ENCODE data around the gene SARDH.

The SARDH gene

GRCh38 chr9:133683586-133684120 is 54.5 kb downstream of the SARDH start:
- Histone ChIP-seq H2BK15ac (replicated peaks; ENCODE audit: low read depth) (no peak overlapping the region), H4K5ac (ENCODE audit: low read length) (no peak overlapping the region), H3K4ac (ENCODE audit: low read depth, low read length) (no peak overlapping the region), H3K27me3 (ENCODE audit: insufficient read depth, low read length, poor library complexity) (no peaks in the 10 kb centered on the region), H3K4me2 (ENCODE audit: low read length) (no peak overlapping the region), H3K18ac (ENCODE audit: low read length) (no peak overlapping the region), H3K4me1 (ENCODE audit: control insufficient read depth, low read depth, low read length) (no peaks in the 10 kb centered on the region), H3K79me2 (ENCODE audit: control insufficient read depth, insufficient read depth, low read length) (no peaks in the 10 kb centered on the region), H2BK5ac (ENCODE audit: low read length) (no peak overlapping the region), H3K79me1 (ENCODE audit: low read length) (no peaks in the 10 kb centered on the region), H3K9ac (ENCODE audit: low read length) (no peak overlapping the region), H3K23ac (ENCODE audit: low read length) (no peak overlapping the region), H3K56ac (ENCODE audit: low read length) (peak overlapping the region; percentile 49), H3K4me3 (ENCODE audit: low read length) (no peak overlapping the region), H2AK5ac (ENCODE audit: low read length) (no peak overlapping the region), H2BK120ac (ENCODE audit: low read depth, low read length) (no peak overlapping the region), H3K36me3 (ENCODE audit: control insufficient read depth, insufficient read depth, low read length) (no peaks in the 10 kb centered on the region), H4K8ac (ENCODE audit: low read depth, low read length) (no peak overlapping the region), H3K27ac (ENCODE audit: low read depth, low read length) (no peak overlapping the region)
- DNase-seq, result peak; percentile 79
- no CpG with 5 or more reads among the region's 19 CpGs for WGBS (ENCODE audit: extremely low coverage, insufficient coverage, low lambda C conversion rate)

DNA sequence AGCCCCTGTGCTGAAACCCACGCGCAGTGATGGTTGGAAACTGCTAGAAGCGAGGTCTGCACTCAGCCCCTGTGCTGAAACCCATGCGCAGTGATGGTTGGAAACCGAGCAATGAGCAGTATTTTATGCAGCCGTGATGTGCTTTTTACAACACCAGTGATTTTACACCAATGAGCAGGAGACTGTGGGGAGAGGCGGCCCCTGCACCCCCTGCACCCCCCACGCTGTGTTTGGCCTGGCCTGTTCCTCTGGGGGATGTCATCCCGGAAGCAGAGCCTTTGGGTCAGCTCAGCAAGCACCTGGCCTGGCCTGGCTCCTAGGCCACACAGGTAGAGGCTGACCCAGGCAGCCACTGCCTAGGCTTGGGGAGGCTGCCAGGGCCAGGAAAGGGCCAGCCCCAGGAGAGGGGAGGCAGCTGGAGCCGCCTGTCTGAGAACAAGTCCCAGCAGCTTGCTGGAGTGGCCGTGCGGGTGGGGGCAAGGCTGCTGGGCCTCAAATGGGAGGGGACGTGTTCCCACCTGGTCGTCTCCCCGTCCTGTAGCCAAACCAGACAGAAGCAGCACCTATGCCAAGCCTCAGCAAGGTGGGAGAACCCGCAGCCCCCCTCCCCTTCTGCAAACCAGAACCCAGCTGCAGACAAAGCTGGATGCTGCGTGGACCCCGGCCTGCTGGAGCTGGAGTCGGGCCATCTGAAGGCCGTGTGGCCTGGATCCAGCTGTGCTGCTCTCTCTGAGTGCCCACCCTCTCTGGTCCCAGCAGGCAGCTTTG is 55.1 kb downstream of the SARDH start:
- no peak for DNase-seq
- Histone ChIP-seq H3K9ac (ENCODE audit: low read length) (no peak overlapping the region), H4K8ac (ENCODE audit: low read depth, low read length) (no peak overlapping the region), H3K4me3 (ENCODE audit: low read length) (no peak overlapping the region), H3K79me1 (ENCODE audit: low read length) (no peaks in the 10 kb centered on the region), H3K18ac (ENCODE audit: low read length) (no peak overlapping the region), H3K4me1 (ENCODE audit: control insufficient read depth, low read depth, low read length) (no peaks in the 10 kb centered on the region), H3K79me2 (ENCODE audit: control insufficient read depth, insufficient read depth, low read length) (no peaks in the 10 kb centered on the region), H4K5ac (ENCODE audit: low read length) (no peak overlapping the region), H2BK15ac (replicated peaks; ENCODE audit: low read depth) (no peak overlapping the region), H2BK5ac (ENCODE audit: low read length) (no peak overlapping the region), H3K4me2 (ENCODE audit: low read length) (no peak overlapping the region), H3K27me3 (ENCODE audit: insufficient read depth, low read length, poor library complexity) (no peaks in the 10 kb centered on the region), H3K23ac (ENCODE audit: low read length) (no peak overlapping the region), H3K4ac (ENCODE audit: low read depth, low read length) (no peak overlapping the region), H2BK120ac (ENCODE audit: low read depth, low read length) (no peak overlapping the region), H3K27ac (ENCODE audit: low read depth, low read length) (no peak overlapping the region), H3K36me3 (ENCODE audit: control insufficient read depth, insufficient read depth, low read length) (no peaks in the 10 kb centered on the region), H3K56ac (ENCODE audit: low read length) (peak overlapping the region; percentile 49), H2AK5ac (ENCODE audit: low read length) (no peak overlapping the region)
- WGBS (ENCODE audit: extremely low coverage, insufficient coverage, low lambda C conversion rate), result no CpG with 5 or more reads among the region's 20 CpGs

DNA sequence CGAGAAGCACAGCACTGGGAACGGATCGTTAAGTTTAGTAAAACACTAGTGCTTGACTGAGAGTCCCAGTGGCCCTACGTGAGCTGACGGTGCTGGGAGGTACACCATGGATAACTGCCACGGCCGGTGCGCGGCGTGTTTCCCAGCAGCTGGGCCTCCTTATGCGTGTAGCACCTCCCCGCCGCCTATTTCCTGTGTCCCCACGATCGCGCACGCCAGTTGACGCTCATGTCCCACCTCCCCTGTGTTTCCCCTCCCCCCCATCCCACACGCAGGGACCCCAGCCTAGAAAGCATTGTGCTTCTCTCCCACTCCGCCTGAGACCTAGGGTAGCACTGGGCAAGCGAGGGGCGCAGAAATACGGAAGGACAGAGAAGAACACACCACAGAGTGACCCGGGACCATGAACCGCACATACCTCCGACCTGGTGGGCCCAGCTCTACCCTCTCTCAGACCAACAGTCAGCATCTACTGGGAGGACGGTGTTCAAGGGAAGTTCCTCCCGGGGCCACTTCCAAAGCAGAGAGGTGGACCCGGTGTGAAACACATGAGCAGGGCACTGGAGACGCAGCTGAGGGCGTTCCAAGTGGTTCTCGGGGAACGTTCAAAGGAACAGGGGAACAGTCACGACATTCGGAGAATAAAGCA is 56.4 kb downstream of the SARDH start:
- no peak overlapping the region for H3K4ac ChIP-seq (ENCODE audit: low read depth, low read length)
- no CpG with 5 or more reads among the region's 35 CpGs for WGBS (ENCODE audit: extremely low coverage, insufficient coverage, low lambda C conversion rate)

DNA sequence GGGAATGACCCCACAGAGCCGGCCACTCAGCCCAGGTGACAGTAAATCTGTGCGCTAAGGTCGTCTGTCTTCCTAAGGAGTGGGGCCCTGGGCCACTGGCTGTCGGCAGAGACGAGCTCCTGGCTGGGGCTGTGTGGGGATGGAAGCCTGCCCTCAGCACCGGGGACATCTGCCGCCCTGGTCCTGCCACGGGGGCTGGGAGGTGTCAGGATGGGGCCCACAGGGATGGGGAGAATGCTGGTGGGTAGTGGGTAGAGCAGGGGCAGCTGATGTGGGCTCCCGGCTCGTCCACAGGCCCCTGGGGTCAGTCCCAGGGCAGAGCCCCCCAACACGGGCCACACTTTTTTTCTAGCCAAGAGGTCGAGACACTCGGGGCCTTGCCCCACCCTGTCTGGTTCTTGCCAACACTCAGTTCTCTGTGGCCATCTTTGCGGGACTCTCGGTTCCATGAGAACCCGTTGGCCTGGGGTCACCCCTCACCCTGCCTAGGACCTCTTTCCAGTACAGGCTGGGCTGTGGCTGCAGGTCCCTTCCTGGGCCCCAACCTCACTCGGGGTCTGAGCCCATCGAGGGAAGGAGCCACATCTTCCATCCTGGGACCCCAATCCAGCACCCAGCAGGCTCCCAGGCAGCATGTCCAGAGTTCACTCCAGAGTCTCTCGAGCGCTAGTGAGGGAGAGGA is 57.0 kb downstream of the SARDH start:
- no CpG with 5 or more reads among the region's 20 CpGs for WGBS (ENCODE audit: extremely low coverage, insufficient coverage, low lambda C conversion rate)
- no peak overlapping the region for H3K18ac ChIP-seq (ENCODE audit: low read length)
- no peak overlapping the region for H4K8ac ChIP-seq (ENCODE audit: low read depth, low read length)

More for the DNA sequence above, 56.4 kb downstream of the SARDH start:
- no peak for DNase-seq
- no peak overlapping the region for H2BK120ac ChIP-seq (ENCODE audit: low read depth, low read length)
- no peak overlapping the region for H4K5ac ChIP-seq (ENCODE audit: low read length)
- no peaks in the 10 kb centered on the region for H3K36me3 ChIP-seq (ENCODE audit: control insufficient read depth, insufficient read depth, low read length)
- no peak overlapping the region for H3K27ac ChIP-seq (ENCODE audit: low read depth, low read length)
- H3K4me2 ChIP-seq (ENCODE audit: low read length), result no peak overlapping the region
- no peaks in the 10 kb centered on the region for H3K79me1 ChIP-seq (ENCODE audit: low read length)
- H3K79me2 ChIP-seq (ENCODE audit: control insufficient read depth, insufficient read depth, low read length), result no peaks in the 10 kb centered on the region
- H3K4me1 ChIP-seq (ENCODE audit: control insufficient read depth, low read depth, low read length), result no peaks in the 10 kb centered on the region
- no peak overlapping the region for H2BK5ac ChIP-seq (ENCODE audit: low read length)
- no peak overlapping the region for H2BK15ac ChIP-seq (replicated peaks; ENCODE audit: low read depth)
- no peak overlapping the region for H3K56ac ChIP-seq (ENCODE audit: low read length)
- no peak overlapping the region for H4K8ac ChIP-seq (ENCODE audit: low read depth, low read length)
- H3K27me3 ChIP-seq (ENCODE audit: insufficient read depth, low read length, poor library complexity), result no peaks in the 10 kb centered on the region
- H3K23ac ChIP-seq (ENCODE audit: low read length), result no peak overlapping the region
- H3K9ac ChIP-seq (ENCODE audit: low read length), result no peak overlapping the region
- no peak overlapping the region for H3K18ac ChIP-seq (ENCODE audit: low read length)
- no peak overlapping the region for H3K4me3 ChIP-seq (ENCODE audit: low read length)
- H2AK5ac ChIP-seq (ENCODE audit: low read length), result no peak overlapping the region

GRCh38 chr9:133680250-133680975 is 57.7 kb downstream of the SARDH start:
- no peak for DNase-seq
- Histone ChIP-seq H3K18ac (ENCODE audit: low read length) (no peak overlapping the region), H3K27me3 (ENCODE audit: insufficient read depth, low read length, poor library complexity) (no peaks in the 10 kb centered on the region)

More for the DNA sequence above, 57.0 kb downstream of the SARDH start:
- no peaks in the 10 kb centered on the region for H3K27me3 ChIP-seq (ENCODE audit: insufficient read depth, low read length, poor library complexity)
- no peak overlapping the region for H2AK5ac ChIP-seq (ENCODE audit: low read length)
- H3K27ac ChIP-seq (ENCODE audit: low read depth, low read length), result no peak overlapping the region
- H4K5ac ChIP-seq (ENCODE audit: low read length), result no peak overlapping the region
- H3K4ac ChIP-seq (ENCODE audit: low read depth, low read length), result no peak overlapping the region
- H2BK120ac ChIP-seq (ENCODE audit: low read depth, low read length), result no peak overlapping the region
- DNase-seq, result no peak
- H3K23ac ChIP-seq (ENCODE audit: low read length), result no peak overlapping the region
- no peaks in the 10 kb centered on the region for H3K79me1 ChIP-seq (ENCODE audit: low read length)
- H3K4me3 ChIP-seq (ENCODE audit: low read length), result no peak overlapping the region
- H2BK15ac ChIP-seq (replicated peaks; ENCODE audit: low read depth), result no peak overlapping the region
- H3K4me2 ChIP-seq (ENCODE audit: low read length), result no peak overlapping the region
- H2BK5ac ChIP-seq (ENCODE audit: low read length), result no peak overlapping the region
- no peaks in the 10 kb centered on the region for H3K79me2 ChIP-seq (ENCODE audit: control insufficient read depth, insufficient read depth, low read length)
- no peaks in the 10 kb centered on the region for H3K4me1 ChIP-seq (ENCODE audit: control insufficient read depth, low read depth, low read length)
- no peak overlapping the region for H3K56ac ChIP-seq (ENCODE audit: low read length)
- H3K9ac ChIP-seq (ENCODE audit: low read length), result no peak overlapping the region
- H3K36me3 ChIP-seq (ENCODE audit: control insufficient read depth, insufficient read depth, low read length), result no peaks in the 10 kb centered on the region

More at GRCh38 chr9:133680250-133680975, 57.7 kb downstream of the SARDH start:
- no peak overlapping the region for H3K23ac ChIP-seq (ENCODE audit: low read length)
- no peaks in the 10 kb centered on the region for H3K79me2 ChIP-seq (ENCODE audit: control insufficient read depth, insufficient read depth, low read length)
- no peak overlapping the region for H3K56ac ChIP-seq (ENCODE audit: low read length)
- no peak overlapping the region for H3K4me3 ChIP-seq (ENCODE audit: low read length)
- H2BK120ac ChIP-seq (ENCODE audit: low read depth, low read length), result no peak overlapping the region
- no CpG with 5 or more reads among the region's 21 CpGs for WGBS (ENCODE audit: extremely low coverage, insufficient coverage, low lambda C conversion rate)
- H3K36me3 ChIP-seq (ENCODE audit: control insufficient read depth, insufficient read depth, low read length), result no peaks in the 10 kb centered on the region
- H3K79me1 ChIP-seq (ENCODE audit: low read length), result no peaks in the 10 kb centered on the region
- H3K4me1 ChIP-seq (ENCODE audit: control insufficient read depth, low read depth, low read length), result no peaks in the 10 kb centered on the region
- no peak overlapping the region for H2BK5ac ChIP-seq (ENCODE audit: low read length)
- H3K4ac ChIP-seq (ENCODE audit: low read depth, low read length), result no peak overlapping the region
- no peak overlapping the region for H3K27ac ChIP-seq (ENCODE audit: low read depth, low read length)
- no peak overlapping the region for H4K5ac ChIP-seq (ENCODE audit: low read length)
- no peak overlapping the region for H3K4me2 ChIP-seq (ENCODE audit: low read length)
- no peak overlapping the region for H4K8ac ChIP-seq (ENCODE audit: low read depth, low read length)
- H3K9ac ChIP-seq (ENCODE audit: low read length), result no peak overlapping the region
- no peak overlapping the region for H2AK5ac ChIP-seq (ENCODE audit: low read length)
- no peak overlapping the region for H2BK15ac ChIP-seq (replicated peaks; ENCODE audit: low read depth)

Data from mesendoderm (in vitro differentiated cells).